Left lobe of liver (tissue), 2 donors: ENCODE data around the gene H2BK1. TPM values are rescaled to one million over a fixed set of nuclear protein-coding genes. Genes with fewer than 3 reads are reported as not detected.

ENCODE experiments used
- ATAC-seq: fragments of 200-7000 bp; cut with Tn5 transposase; one replicate; pipeline ENCODE4 v1.9.1; 2020; ENCODE audit warnings: mild to moderate bottlenecking, moderate library complexity
- DNase-seq: peaks from one replicate; pipeline ENCODE4 v3.0.0-alpha.2; 2020; ENCODE audit warnings: low spot score
- total RNA-seq: library from RNA; stranded (reverse); gene quantifications from one replicate; pipeline ENCODE4 v1.2.1, GENCODE V29; 2021
- donor health status: DM: no; HTN: no; CAD: no; lungs with moderate emphysema.
- donor health status: DM: no; HTN: yes; CAD: no.

H2BK1 gene
- total RNA-seq = not detected

DNA sequence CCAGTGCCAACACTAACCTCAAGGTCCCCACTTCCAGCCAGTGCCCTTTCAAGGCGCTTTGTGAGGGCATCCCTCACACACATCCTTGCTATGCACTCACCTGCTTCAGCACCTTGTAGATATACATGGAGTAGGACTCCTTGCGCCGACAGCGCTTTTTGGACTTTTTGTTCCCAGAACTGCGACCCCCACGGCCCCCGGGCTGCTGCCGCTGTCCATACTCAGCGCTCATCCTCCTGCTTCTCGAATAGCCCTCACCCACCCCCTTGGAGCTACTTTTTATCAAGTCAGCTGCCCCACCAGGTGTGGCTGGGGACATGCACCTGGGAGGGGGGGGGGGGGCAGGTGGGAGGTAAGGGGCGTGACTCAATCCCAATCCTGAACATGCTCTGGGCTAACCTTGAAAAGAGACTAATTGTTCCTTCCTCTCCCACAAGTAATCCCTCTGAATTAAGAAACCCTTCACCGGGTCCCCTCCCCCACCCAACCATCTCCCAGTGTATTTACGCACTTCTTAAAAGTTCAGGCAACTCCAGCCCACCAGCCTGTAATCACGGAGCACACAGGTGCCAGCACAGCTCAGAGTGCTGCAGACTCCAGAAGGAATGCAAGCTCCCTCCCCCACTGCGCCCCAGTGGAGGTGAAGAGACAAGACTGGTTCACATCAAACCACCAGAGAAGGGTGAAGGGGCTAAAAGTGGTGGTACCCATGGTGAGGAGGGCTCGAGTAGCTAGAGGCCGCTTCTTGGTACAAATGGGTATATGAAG lies at the start of gene H2BK1:
Gene H2BK1 (minus strand): TSS at position 402 of the 768 bp plus-strand sequence. CDS start 170 bp downstream, at position 232.
- ATAC-seq (no peak), DNase-seq (no peak)

DNA sequence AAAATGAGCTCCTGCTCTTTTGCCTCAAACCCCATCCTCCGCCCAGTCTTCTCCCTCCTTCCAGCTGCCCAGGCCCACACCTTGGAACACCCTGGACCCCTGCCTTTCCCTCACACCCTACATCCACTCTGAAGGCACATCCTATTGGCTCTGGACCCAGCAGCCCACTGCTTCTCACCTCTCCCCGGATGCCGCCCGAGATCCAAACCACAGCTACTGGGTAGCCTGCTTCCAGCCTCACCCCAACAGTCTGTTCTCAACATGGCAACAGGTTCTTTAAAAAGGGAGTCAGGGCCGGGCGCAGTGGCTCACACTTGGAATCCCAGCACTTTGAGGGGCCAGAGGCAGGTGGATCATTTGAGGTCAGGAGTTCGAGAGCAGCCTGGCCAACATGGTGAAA lies 47.7 kb upstream of the H2BK1 start:
- ATAC-seq = no peak

DNA sequence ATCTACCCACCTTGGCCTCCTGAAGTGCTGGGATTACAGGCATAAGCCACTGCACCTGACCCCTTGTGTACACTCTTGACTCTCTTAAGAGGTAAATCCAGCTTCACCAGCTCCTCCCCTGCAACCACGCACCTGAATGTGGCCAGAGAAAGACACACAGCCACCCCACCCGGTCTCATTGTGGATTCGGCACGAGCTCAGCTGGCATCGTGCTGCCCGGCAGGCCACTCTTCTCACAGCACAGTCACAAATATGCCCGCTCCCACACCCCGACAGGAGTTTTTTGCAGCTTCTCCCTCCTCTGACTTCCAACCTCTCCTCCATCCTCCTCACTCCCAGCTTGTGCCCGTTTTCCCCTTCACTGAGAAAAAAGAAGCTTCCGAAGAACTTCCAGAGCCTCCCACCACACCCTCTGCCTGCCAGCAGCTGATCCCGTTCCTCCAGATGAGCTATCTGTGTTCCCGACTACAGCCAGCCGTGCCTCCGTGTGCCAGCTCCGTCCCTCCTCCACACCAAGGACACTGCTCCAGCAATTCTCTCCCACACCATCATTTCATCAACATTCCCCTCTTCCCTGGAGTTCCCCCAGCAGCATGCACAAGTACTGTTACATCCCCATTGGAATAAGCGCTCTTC lies 46.2 kb upstream of the H2BK1 start:
- DNase-seq (no peak), ATAC-seq (no peak)

More for the DNA sequence above, 47.7 kb upstream of the H2BK1 start:
- no peak for DNase-seq

DNA sequence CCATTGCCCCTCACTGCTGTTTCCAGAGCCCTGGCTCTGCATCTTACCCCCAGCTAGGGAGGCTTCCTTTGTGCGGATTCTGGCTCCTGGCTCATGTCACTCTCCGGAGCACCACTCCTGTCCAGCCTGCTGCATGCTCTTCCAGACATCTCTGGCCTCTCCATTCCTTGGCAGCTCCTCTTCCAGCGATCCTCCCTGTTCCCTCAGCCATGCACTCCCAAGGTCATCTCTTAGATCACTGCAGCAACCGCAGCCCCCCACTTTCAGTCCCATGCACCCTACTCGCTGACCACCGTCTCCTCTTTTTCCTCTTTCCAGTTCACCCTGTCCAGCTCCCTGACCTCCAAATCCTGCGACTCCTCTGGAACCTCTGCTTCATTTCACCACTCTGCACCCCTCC lies 45.1 kb upstream of the H2BK1 start:
- DNase-seq = no peak
- ATAC-seq = no peak

DNA sequence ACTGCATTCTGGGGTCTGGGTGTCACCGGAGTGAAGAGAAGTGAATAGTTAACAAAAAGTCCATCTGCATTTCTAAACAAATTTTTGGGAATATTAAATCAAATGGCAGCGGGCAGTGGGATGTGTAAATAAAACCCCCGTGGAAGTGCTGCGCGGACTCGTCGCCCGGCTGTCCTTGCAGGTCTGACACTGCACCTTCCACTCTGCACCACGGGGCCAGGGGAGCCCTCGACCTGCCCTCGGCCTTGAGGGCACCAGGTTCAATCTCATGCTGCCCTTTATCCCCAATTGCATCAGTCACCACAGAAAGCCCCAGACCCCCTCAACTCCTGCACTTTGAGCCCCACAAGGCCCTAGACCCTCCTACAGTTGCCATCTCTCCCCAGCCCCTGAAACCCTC lies 44.6 kb upstream of the H2BK1 start:
- DNase-seq (no peak), ATAC-seq (no peak)

DNA sequence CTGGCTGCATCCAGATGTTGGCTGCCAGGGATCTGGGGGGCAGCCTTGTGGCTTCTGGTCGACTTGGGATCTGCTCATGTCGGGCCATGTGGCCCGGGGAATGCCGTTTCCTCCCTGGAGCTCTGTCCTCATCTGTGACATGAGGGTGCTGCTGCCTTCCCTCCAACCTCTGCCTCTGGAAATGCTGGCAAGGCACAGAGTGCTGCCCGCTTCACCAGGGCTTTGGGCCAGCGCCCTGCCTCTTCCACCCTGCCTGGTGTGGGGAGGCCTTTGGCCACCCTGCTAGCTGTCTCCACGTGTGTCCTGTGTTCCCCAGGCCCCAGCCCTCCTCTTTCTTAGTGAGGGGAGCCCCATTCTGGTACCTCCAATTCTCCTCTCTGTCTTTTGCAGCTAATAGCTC lies 44.0 kb upstream of the H2BK1 start:
- DNase-seq = no peak

DNA sequence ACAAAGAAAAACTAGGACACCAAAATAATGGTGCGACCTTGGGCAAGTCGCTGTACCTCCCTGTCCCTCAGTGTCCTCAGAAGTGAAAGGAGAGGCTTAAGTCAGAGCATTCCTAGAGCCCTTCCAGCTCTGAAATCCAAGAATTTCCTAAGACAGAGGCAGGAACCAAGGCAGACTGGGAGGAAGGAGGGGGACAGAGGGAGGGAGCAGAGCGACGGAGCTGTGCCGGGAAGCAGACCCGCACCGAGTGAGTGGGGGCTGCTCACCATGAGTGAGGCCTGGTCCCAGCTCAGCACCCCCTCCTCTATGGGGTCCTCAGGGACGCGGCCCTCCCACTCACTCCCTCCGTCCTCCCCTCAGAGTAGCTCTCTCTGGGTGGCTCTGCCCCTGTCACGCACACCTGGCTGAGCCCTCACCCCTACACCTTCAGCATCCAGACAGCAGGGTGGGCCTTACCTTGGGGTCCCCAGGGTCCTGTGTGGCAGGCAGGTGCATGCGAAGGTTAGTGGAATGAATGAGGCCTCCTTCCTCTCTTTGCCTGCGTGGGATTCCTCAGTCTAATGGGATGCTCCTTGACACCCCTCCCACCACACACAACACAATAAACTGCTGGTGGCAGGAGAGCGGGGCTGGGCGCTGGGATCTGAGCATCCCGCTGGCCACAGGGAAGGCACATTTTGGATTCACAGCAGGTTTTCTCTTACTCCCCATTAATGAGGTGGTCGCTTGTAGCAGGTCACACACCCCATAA lies 42.8 kb upstream of the H2BK1 start:
- ATAC-seq (no peak), DNase-seq (no peak)

More for the DNA sequence above, 44.0 kb upstream of the H2BK1 start:
- ATAC-seq = peak; percentile 22

DNA sequence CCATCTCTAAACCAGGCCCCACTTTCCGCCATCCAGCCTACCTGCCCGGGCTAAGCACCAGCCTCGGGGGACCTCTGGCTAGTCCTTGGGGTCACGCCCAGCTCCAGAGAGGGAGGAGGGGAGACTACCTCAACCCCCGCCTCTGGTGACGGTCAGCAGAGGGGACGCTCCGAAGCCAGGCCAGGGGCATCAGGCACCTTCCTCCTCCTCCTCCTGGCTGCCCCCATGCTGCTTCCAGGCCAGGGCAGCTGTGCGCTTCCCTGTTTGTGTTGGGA lies 42.2 kb upstream of the H2BK1 start:
- no peak for DNase-seq
- no peak for ATAC-seq

DNA sequence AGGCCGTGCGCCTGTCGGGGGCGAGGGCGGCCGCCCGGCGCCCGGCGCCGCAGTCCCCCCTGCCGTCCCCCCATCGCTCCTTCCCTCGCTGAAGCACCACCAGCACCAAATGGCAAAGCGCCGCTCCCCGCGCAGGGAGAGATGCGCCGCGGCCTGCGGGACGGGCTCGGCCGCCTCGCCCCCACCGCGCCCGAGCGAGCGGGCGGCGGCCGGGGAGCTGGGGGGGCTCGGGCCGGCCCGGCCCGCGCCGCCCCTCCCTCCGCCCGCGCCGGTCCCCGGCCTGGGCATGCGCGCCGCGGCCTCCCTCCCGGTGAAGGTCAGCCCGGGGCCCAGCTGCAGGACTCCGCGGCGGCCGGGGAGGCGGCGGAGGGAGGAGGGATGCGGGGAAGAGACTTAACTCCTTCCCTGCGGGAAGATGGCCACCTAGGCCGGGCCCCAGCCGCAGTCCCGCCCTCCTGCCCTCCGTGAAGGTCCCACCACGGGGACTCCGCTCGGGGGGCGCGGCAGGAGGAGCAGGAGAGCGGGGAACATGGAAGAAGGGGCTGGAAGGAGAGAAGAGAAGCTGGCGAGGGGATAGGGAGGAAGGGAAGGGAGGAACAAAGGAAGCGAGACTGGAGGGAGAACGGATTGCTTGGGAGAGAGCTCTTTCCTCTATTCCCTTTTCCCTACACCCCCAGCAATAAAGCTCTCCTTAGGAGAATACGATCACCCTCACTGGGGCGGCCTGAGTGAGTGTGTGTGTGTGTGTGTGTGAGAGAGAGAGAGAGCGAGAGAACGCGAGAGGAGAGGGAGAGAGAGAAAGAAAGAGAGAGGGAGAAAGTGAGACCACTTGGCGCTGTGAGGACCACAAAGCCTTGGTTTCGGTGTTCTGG lies 41.6 kb upstream of the H2BK1 start:
- ATAC-seq = peak; percentile 44
- DNase-seq = no peak

DNA sequence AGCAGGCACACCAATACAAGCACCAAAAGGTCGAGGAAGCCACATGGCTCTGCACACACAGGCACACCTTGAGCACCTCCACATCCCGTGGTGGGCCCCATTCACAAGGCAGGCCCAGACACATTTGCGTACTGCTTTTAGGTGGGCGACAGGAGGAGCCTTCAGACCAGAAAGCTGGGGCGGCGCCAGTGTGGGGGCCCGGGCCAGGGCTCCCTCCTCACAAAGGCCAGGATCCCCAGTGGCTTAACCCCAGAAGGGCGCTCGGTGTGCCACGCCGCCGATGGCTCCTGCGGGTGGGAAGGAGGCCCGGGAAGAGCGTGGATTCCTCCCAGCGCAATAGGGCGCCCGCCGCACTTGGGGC lies 41.0 kb upstream of the H2BK1 start:
- ATAC-seq (no peak), DNase-seq (no peak)

DNA sequence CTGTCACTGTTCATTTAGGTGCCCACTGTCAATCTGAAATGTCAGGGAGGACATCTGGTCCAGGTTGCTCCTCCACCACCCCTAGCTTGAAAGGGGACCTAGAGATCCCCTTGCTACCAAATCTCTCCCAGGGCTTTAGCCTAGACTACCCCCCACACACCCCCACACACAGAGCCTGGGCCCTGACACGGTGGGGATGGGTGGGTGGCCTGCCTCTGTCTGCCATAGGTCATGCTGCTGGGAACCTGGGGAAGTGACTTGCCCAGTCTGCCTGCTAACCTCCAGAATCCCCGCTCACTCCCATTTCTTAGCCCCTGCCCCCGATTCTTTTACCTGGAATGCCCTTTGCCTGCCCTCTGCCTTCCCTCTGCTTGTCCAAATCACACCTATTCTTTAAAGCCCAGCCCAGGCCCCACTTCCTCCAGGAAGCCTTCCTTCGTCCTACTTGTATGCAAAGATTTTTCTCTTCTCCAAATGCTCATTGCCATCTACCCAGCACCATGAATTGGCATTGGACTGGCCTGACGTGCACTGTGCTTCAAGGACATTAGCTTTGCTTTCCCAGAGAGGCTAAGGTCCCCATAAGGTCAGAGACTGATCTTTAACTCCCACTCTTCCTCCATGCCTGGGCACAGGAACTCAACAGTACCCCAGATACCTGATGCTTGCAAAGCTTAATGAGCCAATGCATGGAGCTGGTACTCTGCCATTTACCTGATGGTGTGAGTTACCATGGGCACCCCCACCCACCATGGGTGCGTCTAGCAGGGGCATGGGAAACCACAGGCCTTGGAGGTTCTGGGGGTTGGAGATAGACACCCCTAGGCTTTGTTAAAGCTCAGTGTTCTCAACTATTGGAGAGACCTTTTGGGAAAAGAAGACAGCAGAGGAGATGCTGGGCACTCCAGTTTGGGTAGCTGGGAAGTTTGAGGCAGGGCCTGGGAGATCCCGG lies 40.2 kb upstream of the H2BK1 start:
- DNase-seq (no peak), ATAC-seq (no peak)

DNA sequence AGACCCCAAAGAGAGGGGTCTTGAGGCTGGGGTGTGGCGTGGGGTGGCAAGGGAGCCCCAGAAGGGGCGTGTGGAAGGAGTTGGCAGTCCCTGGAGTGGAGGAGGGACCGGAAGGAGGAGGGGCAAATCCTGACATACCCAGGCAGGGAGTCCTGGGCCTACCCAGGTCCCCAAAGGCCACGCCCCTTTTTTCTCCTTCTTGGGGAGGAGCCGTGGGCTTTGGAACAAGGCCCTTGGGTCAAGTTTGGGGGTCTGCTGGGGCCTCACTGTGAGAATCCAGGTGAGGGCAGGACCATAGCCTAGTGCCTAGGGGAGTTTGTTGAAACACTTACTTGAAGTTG lies 39.4 kb upstream of the H2BK1 start:
- ATAC-seq (peak; percentile 11), DNase-seq (no peak)

DNA sequence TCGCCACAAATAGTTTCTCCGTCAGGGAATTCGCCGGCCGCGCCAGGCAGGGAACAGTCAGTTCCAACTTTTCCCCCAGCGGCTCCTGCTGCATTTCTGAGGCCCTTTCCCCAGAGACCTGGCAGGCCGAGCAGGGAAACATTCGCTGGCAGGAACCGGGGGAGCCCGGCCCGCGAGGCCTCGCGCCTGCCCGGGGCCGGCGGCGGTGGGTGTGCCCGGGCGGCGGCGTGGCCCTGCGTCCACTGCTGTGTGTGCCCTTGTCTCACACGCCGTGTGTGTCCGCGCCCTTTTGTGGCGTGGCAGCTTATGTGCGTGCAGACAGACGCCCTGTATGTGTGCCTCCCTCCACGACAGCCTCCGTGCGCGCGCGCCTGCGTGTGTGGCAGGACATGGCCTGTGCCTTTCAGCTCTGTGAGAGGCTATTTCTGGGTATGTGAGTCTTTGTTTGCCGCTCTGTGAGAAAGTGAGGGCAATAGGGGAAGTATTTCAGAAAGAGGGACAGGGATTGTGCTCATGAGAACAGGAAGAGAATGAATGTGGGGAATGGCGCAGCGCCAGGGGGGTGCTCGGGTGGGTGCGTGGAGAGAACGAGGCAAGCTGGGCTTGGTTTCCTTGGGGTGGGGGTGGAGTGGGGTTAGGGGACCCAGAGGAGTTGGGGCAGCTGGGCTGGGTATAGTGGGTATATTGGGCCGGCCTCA lies 38.9 kb upstream of the H2BK1 start:
- ATAC-seq = peak; percentile 62
- DNase-seq = no peak

DNA sequence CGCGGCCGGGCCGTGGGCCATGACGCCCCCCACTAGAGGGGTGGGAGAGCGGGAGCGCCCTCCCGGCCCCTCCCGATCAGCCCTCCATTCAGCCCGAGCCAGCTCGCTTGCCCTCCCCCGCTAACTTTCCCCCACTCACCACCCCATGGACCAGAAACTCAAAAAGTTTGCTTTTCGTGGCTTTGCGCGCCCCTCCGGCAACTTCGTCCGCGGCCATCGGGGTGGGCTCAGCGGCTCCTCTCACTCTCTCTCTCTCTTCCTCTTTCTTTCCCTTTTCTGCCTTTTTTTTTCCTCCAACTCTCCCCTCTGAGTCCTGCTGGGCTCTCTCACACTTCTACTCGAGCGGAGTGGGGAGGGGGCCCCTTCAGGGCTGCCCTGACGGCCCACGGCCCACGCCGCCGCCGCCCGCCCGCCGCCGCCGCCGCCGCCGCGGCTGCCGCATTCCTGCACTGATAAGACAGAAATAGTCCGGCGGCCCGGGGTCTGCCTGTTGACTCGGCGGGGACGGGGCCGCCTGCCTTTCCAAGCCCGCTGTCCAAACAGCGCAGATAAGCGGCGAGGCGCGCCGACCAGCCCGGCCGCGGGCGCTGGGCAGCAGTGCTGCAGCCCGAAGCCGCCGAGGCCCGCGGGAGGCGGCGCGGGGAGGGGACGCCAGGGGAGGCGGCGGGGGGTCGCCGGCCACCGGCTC lies 38.2 kb upstream of the H2BK1 start, which contains the start of gene SMARCD3:
Gene SMARCD3 (minus strand): TSS at position 349 of the 688 bp plus-strand sequence. CDS start 132 bp downstream, at position 217.
- DNase-seq (peak; percentile 64), ATAC-seq (peak; percentile 60)

DNA sequence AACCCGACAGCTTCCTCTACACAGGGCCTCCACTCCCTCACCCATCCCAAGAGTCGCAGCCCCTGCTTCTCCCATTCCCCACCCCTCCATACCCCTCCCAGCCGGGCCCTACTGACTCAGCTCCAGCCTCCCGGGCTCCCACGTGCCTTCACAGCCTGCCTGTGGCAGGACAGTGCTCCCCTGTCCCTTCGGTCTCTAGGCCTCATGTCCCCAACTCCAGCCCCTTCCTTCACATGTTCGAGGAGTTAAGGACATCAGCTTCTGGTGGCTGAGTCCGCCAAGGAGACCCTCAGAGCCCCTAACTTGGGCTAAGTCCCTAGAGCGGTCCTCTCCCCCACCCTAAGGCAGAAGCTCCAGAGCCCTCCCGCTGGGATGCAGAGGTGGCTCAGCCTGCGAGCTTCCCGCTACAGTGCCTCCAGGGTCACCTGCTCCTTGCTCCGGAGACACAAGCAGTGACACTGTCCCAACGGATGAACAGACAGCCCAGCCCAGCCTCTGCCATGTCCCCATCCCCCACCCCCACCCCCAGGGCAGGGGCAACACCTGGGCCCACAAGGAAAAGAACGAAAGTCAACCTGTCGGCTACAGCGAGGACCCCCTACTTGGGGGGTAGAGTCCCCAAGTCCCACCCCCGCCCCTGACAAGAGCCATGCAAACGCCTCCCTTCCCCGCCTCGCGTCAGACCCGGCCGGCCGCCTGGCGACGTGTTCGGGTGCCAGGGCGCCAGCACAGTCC lies 37.5 kb upstream of the H2BK1 start:
- DNase-seq (no peak), ATAC-seq (no peak)

DNA sequence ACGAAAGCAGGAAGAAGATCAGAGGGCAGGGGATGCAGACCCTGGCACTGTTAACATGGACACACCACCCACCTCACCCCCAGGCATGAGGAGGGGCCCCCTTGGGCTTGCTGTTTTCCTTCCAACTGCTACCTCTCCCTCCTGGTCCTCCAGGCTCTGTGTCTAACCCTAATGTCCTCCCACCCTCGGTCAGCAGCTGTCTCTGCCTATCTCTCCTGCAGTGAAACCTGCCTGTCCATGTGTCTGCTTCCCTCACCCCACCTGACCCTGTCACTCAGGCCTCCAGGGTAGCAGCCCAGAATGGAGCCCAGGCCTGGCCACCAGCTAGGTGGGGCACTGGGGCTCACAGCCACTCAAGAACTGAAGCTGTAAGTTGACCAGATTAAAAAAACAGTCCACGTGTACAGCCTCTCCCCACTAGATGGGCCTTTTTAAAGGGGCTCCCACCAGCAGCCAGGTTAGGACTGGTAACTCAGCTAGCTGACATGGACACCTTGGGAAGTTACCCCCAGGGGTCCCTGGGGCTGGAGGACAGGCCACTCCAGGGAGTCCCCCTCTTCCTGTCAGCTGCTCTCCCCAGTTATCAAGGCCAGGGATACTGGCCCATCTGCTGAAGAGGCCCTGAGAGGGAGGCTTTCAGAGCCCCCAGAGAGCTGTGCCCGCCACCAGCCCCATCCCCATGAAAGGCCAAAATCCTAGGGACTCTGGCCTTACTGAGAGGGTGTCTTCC lies 36.7 kb upstream of the H2BK1 start:
- ATAC-seq (no peak), DNase-seq (no peak)

DNA sequence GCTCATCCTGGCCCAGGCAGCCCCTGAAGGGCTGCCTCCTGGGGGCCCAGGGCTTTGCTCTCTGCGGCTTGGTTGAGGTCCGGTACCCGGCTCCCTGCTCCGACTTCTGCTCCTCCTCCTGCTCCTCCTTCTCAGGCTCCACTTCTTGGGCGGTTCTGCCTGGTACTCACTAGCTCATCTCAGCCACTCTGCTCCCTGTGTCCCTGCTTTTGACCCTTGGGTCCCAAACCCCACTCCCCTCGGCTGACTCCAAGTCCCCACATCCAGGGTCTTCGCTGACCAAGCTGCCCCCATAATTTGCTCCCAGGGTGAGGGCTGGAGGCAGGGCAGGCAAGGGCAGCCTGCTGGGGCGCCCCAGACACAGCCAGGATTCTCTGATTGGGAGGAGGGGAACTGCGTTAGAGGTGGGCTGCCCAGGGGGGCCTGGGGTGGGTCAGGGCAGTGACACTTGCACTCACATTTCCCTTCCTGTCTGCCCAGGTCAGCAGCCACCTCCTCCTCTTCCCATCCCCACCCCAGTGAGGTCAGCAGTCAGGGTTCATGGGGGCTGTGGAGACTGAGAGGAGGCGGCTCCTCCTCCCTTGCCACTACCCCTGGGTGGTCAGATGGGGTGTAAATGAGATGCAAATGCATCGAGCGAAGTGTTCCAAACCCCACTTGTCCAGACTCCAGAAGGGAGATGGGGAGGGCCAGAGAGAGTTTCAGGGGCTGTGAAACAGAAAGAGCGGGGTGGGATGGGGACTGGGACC lies 36.0 kb upstream of the H2BK1 start:
- DNase-seq = no peak
- no peak for ATAC-seq
